ENCODE data around the gene EGFLAM.
"Not testable (repeated sequence)": the region's sequence is repeated elsewhere in the genome, so short reads cannot be mapped to it uniquely, and the experiment has no call there.

The EGFLAM gene

DNA sequence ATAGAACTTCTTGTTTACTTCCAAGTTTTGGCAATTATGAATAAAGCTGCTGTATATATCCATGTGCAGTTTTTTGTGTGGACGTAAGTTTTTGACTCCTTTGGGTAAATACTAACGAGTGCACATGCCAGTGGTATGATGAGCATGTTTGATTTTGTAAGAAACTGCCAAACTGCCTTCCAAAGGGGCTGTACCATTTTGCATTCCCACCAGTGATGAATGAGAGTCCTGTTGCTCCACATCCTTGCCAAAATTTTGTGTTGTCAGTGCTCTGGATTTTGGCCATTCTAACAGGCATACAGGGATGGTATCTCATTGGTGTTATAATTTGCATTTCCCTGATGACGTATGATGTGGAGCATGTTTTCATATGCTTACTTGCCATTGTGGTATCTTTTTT lies 73.5 kb downstream of the EGFLAM start:
- DNase-seq: no peak

DNA sequence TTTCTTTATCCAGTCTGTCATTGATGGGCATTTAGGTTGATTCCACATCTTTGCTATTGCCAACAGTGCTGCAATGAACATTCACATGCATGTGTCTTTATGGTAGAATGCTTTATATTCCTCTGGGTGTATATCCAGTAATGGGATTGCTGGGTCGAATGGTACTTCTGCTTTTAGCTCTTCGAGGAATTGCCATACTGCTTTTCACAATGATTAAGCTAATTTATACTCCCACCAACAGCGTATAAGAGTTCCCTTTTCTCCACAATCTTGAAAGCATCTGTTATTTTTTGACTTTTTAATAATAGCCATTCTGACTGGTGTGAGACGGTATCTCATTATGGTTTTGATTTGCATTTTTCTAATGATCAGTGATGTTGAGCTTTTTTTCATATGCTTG lies 74.8 kb downstream of the EGFLAM start:
- DNase-seq: not testable (repeated sequence)

DNA sequence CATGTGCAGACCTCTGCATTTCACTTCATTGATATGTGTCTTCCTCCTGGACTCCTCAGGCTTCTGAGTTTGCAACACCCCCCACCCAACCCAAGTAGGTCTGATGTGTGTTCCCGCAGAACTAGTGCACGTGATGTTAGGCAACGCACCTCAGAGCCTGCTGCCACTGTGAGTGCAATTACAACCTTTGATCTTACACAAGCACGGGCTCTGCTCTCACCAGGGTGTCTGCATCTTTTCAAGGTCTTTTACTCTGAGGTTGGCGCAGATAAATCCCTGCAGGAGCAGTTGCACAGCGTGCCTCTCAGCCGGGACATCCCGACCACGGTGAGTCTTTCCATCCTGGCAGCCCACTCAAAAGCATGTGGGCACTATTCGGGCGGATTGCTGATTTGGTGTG lies 80.1 kb downstream of the EGFLAM start:
- no peak for DNase-seq

- no peak for DNase-seq
Measured at GRCh38 chr5:38339446-38339845, 81.1 kb downstream of the EGFLAM start.

DNA sequence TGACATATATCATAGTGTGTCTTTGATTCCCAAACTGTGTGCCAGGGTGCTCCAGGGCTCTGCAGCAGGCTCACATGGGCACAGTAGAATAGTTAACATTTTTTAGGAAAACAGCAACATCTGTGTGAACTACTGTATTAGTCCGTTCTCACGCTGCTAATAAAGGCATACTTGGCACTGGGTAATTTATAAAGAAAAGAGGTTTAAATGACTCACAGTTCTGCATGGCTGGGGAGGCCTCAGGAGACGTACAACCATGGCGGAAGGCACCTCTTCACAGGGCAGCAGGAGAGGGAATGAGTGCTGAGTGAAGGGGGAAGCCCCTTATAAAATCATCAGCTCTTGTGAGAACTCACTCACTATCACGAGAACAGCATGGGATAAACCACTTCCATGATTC lies 82.7 kb downstream of the EGFLAM start:
- no peak for DNase-seq

GRCh38 chr5:38341641-38342040 lies 83.3 kb downstream of the EGFLAM start:
- DNase-seq: no peak

DNA sequence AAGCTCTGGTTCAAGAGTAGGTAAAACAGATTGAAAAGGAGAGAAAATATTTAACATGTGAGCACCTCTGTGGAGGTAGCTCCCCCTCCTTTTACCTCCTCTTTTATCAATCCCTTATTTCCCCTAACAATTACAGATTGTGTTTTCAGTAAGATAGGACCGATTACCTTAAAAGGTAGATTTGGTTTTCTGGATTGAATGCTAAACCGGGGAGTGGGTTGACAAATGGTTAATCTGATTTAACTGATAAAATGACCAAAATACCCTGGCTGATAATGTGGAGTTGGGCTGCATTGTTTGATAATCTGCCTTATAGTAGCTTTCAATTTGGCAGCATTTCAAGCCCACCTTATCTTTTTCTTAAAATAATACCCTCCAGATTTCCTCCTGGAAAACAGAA lies 83.9 kb downstream of the EGFLAM start:
- no peak for DNase-seq

GRCh38 chr5:38344891-38345290 lies 86.5 kb downstream of the EGFLAM start:
- DNase-seq: no peak

- DNase-seq: no peak
Measured at GRCh38 chr5:38346593-38346992, 88.2 kb downstream of the EGFLAM start.

- no peak for DNase-seq
Measured at GRCh38 chr5:38347040-38347763, 88.8 kb downstream of the EGFLAM start.

- no peak for DNase-seq
Measured at GRCh38 chr5:38347896-38348295, 89.5 kb downstream of the EGFLAM start.

DNA sequence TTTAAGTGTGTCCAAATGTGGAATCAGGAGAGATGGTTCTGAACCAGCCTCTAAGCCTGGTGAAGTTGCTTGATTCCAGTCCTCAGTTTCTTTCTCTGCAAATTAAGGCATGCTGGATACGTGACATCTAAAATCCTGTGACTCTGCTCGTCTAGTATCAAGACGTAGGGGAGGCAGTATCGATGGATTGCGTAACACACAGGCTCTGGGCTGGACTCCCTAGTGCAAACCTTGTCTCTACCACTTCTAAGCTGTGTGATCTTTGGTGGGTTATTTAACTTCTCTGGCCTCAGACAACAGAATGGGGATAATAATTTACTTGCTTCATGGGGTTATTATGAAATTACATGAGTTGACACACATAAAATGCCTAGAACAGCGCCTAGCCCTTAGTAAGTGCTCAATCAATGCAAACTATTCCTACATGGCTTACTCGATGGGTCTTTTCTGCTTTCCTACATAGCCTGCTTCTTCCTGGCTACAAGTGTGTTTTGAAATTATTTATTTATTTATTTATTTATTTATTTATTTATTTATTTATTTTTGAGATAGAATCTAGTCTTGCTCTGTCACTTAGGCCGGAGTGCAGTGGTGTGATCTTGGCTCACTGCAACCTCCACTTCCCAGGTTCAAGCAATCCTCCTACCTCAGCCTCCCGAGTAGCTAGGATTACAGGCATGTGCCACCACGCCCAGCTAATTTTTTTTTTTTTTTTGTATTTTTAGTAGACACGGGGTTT lies 102.1 kb downstream of the EGFLAM start:
- DNase-seq: no peak

- no peak for DNase-seq
Measured at GRCh38 chr5:38362713-38363112, 104.4 kb downstream of the EGFLAM start.

DNA sequence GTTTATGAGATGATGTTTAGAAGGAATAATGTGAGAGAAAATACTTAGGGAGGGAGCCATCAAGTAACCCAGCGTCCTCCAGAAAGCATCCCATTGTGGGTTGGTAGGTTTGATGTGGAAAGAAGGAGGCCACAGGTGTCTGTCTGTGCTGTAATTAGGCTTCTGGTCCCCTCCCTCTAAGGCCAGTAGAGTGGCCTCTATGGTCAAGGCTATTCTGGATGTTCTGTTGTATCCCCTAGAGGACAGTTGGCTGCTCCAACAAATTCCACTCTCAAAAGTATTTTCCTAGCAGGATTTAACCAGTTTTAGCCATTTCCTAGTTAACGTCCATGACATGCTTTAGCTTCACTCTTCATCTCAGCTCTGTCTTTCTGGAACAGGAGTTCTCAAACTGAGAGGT lies 106.5 kb downstream of the EGFLAM start:
- DNase-seq: no peak

- no peak for DNase-seq
Measured at GRCh38 chr5:38367410-38367809, 109.1 kb downstream of the EGFLAM start.

DNA sequence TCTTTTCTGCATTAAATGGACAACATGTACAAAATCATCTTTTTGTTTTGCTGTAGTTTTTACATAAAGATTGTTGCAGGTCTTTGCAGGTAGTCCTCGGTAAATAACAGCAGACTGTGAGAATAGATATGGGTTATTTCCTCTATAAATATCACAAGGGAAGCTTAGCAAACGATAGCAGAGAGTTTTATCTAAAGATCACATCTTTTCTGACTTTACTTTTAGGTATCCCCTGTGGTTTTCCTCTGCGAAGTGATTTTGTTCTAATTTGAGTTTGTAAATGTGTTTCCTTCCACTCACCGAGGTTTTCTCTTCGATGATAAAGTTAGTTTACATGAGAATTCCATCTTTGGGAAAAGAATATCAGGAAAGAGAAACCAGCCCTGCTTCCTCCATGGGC lies 109.6 kb downstream of the EGFLAM start:
- no peak for DNase-seq

GRCh38 chr5:38369692-38370091 lies 111.3 kb downstream of the EGFLAM start:
- DNase-seq: no peak

DNA sequence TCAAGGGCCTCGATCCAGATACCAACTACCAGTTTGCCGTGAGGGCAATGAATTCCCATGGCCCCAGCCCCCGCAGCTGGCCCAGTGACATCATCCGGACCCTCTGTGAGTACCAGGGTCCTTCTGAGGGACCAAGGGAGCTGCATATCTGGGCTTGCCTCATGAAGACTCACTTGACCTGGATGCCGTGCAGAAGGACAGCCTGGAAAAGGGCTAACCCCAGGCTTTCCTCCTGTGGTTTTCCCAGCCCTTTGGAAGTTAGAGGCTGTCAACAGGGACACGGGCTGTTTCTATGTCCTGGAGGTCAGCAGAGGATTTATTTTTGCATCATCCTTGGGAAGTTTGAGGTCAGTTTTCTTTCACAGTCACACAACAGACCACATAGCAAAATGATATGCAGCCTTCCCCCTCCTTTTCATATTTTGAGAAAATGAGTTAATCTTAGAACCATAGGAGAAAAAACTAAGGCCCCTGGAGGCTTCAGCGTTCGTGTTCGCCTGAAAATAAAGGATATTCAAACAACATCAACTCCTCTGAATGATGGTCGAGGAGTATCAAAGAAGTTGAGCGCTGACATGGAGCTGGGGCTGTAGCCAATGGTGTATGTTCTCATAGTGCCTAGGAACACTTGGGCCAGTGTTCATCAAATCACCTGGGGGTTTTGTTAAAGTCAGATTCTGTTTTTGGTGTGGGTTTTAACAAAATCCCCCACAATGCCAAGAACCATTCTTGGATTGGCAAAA lies 112.2 kb downstream of the EGFLAM start:
- no peak for DNase-seq

DNA sequence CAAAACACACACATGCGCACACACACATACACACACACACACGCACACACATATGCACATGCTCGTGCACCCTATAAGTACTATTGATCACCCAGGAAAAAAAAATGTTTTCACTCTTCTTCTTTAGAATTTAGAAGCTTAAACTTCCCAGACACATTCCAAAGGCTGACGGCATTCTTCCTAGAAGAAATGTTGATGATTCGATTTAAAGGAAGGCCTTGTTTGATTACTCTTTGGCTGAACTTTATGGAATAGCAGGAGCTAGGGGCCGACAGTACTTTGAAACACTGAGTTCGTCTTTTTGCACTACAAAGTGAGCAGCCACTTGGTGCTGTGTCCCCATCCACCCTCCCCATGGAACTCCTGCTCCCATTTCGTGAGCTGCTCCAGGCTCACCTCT lies 113.2 kb downstream of the EGFLAM start:
- no peak for DNase-seq

DNA sequence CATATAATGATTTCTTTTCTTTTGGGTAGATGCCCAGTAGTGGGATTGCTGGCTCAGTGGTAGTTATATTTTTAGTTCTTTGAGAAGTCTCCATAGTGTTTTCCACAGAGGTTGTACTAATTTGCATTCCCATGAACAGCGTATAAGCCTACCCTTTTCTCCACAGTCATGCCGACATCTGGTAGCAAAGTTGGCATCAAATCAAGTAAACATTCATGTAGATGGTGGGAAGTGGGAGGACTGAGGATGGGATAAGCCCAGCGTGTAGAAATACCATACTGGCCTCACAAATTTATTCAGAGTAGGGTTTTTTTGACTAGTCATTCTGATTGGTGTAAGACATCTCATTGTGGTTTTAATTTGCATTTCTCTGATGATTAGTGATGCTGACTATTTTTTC lies 115.4 kb downstream of the EGFLAM start:
- DNase-seq: no peak

- no peak for DNase-seq
Measured at GRCh38 chr5:38375423-38375822, 117.1 kb downstream of the EGFLAM start.

- DNase-seq: no peak
Measured at GRCh38 chr5:38376404-38376803, 118.0 kb downstream of the EGFLAM start.

- DNase-seq: no peak
Measured at GRCh38 chr5:38378579-38378978, 120.2 kb downstream of the EGFLAM start.

DNA sequence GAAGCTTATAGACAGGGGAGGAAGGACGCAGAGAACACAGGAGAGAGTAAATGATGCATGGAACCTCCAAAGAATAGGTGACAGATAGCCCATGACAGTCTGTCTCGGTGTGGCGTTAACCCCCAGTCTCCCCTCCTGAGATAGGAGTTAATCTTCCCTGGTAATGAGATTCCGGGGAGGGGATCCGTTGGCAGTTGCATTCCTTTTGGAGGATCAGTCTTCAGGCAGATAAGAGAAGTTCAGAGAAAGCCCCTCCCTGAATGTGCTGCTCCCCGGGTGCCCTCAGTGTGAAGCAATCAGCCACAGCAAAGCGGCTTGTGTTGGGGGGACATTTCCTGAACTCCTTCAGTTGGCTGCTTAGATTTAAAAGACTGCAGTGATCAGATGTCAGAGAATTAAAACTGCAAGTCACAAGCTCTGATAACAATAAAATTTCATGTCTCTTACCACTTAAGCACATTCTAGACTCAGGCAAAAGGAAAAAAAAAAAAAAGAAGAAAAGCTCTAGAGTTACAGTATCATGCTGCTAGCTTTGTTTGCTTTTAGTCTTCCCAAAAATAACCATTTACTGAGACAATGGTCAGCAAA lies 121.1 kb downstream of the EGFLAM start:
- DNase-seq: no peak
